Effector memory CD8-positive, alpha-beta T cell (primary cell): ENCODE data around the gene XYLB.

Experiments
- ATAC-seq: fragments of 150-1000 bp; cut with Tn5 transposase; replicated peaks from 2 replicates; pipeline ENCODE4 v1.10.0; 2021; ENCODE audit warnings: mild to moderate bottlenecking, moderate library complexity
- DNase-seq, 3 experiments: peaks; one replicate each; pipeline ENCODE4 v3.0.0; 2021
- H3K27ac Mint-ChIP-seq, 2 donors: one replicate each; pipeline ENCODE4 v1.8.0; 2022; ENCODE audit warnings: mild to moderate bottlenecking in 2 of 2, mixed read lengths in 2 of 2, moderate library complexity in 2 of 2
- H3K27me3 Mint-ChIP-seq, 2 donors: one replicate each; pipeline ENCODE4 v1.8.0; 2022; ENCODE audit warnings: mixed read lengths in 2 of 2
- H3K36me3 Mint-ChIP-seq: one replicate; pipeline ENCODE4 v1.8.0; 2022; ENCODE audit warnings: mild to moderate bottlenecking, moderate library complexity, mixed read lengths; ENCODE audit not compliant: insufficient read depth
- H3K4me1 Mint-ChIP-seq, 2 donors: one replicate each; pipeline ENCODE4 v1.8.0; 2022; ENCODE audit warnings: low read depth in 2 of 2, mixed read lengths in 2 of 2
- H3K4me3 Mint-ChIP-seq, 2 donors: one replicate each; pipeline ENCODE4 v1.8.0; 2022; ENCODE audit warnings: mild to moderate bottlenecking in 2 of 2, mixed read lengths in 2 of 2, moderate library complexity in 2 of 2
- H3K9me3 Mint-ChIP-seq, 2 donors: one replicate each; pipeline ENCODE4 v1.8.0; 2022; ENCODE audit warnings: mixed read lengths in 2 of 2

Gene XYLB

DNA sequence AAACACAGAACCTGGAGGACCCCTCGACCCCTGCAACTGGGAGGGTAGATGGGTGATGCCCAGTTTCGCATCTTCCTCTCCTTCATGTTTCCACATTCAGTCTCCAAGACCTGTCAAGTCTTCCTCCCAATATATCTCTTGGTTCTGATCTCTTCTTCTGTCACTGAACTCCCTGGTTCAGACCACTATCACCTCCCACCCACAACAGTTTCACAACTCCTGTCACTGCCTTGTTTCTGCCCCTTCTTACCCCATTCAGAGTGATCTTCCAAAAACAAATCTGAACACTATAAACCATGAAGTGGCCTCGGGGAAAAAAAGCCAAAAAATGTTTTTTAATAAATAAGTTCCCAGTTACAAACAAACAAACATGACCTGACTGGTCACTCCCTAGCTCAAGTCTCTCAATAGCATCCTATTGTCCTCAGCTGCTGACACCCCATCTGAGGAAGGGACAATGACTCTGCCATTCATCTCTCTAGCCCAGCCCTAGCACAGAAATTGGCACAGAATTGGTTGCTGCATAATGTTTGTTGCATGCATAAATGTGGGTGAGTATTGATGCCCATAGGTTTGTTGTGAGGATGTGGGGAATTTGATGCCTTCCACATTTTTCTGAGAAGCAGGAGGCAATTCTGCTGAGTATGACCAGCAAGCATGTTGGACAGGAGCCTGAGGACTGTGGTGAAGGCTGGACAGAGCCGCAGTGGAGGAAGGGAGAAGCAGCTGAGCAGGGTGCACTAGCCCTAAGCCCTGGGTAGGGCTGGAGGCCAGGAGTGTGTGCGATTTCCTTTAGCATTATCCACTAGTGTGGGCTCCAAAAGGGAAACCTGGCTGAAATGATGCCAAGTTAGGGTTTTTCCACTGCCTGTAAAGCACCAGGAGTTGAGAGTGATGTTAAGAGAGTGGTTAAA lies 12.2 kb upstream of the XYLB start:
- H3K4me1 Mint-ChIP-seq, result no peaks in the 10 kb centered on the region
- H3K4me3 Mint-ChIP-seq, result no peak overlapping the region
- H3K36me3 Mint-ChIP-seq, result no peaks in the 10 kb centered on the region
- ATAC-seq (no peak), DNase-seq (no peak)
- H3K27ac Mint-ChIP-seq, result peak overlapping the region in 1 of 2 donors; percentile 6
- H3K27me3 Mint-ChIP-seq, result peaks cover 21 to 22% of the 10 kb centered on the region in 2 donors
- H3K9me3 Mint-ChIP-seq, result no peaks in the 10 kb centered on the region

DNA sequence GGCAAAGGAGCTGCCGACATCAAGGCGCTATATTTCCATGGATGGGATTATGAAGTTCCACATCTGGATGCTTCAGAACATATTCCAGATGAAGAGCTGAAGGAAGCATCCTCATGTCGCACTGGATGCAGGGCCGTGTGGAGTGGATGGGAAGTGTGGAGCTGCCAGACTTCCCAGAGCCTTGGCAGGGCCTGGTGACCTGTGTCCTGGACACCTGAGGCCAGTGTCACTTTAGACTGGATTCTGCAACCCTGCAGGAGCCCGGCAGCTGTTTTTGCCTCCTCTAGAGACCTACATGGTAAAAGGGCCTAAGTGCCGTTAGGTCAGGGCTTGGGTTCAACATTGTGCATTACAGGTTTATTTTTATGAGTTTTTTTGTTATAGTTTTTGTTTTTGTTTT lies 11.3 kb upstream of the XYLB start:
- ATAC-seq, result no peak
- H3K4me3 Mint-ChIP-seq, result no peak overlapping the region
- no peaks in the 10 kb centered on the region for H3K4me1 Mint-ChIP-seq

DNA sequence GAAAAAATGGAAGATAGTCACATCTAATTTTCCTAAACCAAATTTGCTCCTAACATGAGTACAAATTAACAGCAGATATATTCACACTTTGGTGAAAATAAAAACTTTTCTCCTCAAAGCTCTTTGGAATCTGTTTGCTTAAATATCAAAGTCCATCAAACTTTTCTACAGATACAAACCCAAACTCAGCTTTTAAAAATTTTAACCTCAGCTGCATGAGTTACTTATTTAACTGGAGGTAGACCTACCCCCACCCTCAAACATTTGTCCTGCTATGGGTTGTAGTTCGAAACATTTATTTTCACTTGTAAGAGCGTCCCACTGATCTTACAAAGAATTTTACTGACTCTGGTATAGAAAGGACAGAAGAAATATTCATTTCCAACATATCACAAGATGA lies 8.9 kb upstream of the XYLB start:
- H3K4me1 Mint-ChIP-seq, result no peaks in the 10 kb centered on the region

More for the DNA sequence above, 11.3 kb upstream of the XYLB start:
- DNase-seq, result no peak
- no peak overlapping the region for H3K27ac Mint-ChIP-seq
- no peaks in the 10 kb centered on the region for H3K9me3 Mint-ChIP-seq
- H3K27me3 Mint-ChIP-seq, result peaks cover 21 to 25% of the 10 kb centered on the region in 2 donors
- H3K36me3 Mint-ChIP-seq, result no peaks in the 10 kb centered on the region

DNA sequence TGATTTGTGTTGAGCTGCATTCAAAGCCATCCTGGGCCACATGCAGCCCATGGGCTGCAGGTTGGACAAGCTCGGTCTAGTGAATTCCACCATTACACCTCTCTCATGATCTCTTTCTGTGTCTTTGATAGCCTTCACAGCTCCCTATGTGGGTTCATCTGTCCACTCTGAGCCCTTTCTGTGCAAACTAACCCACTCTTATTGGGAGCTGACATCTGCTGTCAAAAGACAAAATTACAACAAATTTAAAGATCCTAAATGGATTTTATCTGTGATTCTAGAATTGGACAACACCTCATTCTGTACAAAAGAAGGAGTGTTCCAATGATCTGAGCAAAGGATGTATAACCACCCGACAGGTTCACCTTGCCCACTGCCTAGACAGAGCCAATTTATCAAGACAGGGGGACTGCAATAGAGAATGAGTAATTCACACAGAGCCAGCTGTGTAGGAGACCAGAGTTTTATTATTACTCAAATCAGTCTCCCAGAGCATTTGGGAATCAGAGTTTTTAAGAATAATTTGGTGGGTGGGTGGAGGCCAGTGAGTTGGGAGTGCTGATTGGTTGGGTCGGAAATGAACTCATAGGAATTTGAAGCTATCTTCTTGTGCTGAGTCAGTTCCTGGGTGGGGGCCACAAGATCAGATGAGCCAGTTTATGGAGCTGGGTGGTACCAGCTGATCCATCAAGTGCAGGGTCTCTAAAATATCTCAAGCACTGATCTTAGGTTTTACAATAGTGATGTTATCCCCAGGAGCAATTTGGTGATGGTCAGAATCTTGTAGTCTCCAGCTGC lies 2.6 kb upstream of the XYLB start:
- ATAC-seq, result no peak
- no peak overlapping the region for H3K4me3 Mint-ChIP-seq

More for the DNA sequence above, 8.9 kb upstream of the XYLB start:
- Mint-ChIP-seq H3K27me3 (peaks cover 14 to 17% of the 10 kb centered on the region in 2 donors), H3K4me3 (no peak overlapping the region), H3K27ac (no peak overlapping the region), H3K9me3 (no peaks in the 10 kb centered on the region), H3K36me3 (no peaks in the 10 kb centered on the region)
- no peak for DNase-seq
- no peak for ATAC-seq

DNA sequence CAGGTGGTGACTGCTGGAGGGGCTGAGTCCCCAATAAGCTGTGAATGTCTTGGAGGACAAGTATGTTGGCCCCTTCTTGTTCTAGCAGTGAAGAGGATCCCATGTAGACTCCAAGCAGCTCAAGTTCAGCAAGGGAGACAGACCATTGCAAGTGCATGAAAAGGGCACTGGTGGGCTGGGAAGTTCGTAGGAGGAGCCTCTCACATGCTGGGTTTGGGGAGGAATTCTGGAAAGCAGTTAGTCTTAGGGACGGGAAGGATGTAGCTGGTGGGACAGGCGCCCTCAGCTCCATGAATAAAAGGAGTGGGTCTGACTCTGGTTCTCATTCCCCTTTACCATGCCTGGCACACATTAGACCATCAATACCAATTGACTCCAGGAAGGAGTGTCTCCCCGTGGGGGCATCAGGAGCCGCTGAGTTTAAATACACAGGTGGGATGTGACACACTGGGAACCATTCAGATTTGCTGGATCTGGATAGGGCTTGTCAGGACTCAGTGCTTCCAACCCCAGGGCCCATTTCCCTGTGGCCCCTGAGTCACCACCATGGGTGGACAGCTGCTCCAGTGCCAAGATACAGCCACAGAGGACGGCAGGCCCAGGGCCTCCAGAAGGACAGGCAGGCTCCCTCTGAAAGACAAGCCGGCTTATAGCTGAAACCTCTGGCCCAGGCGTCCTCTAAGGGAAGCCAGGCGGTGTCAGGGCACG lies 552 bp upstream of the XYLB start:
- H3K27me3 Mint-ChIP-seq, result no peaks in the 10 kb centered on the region
- peak overlapping the region; percentile 74 to 78 for H3K4me3 Mint-ChIP-seq
- H3K9me3 Mint-ChIP-seq, result no peaks in the 10 kb centered on the region
- DNase-seq (no peak), ATAC-seq (no peak)
- H3K36me3 Mint-ChIP-seq, result peaks cover 2% of the 10 kb centered on the region
- H3K27ac Mint-ChIP-seq, result peak overlapping the region in 1 of 2 donors; percentile 49
- H3K4me1 Mint-ChIP-seq, result no peaks in the 10 kb centered on the region

More for the DNA sequence above, 2.6 kb upstream of the XYLB start:
- Mint-ChIP-seq H3K36me3 (peaks cover 2% of the 10 kb centered on the region), H3K27ac (no peak overlapping the region), H3K27me3 (peaks cover 0 to 5% of the 10 kb centered on the region in 2 donors), H3K9me3 (no peaks in the 10 kb centered on the region), H3K4me1 (no peaks in the 10 kb centered on the region)
- no peak for DNase-seq

DNA sequence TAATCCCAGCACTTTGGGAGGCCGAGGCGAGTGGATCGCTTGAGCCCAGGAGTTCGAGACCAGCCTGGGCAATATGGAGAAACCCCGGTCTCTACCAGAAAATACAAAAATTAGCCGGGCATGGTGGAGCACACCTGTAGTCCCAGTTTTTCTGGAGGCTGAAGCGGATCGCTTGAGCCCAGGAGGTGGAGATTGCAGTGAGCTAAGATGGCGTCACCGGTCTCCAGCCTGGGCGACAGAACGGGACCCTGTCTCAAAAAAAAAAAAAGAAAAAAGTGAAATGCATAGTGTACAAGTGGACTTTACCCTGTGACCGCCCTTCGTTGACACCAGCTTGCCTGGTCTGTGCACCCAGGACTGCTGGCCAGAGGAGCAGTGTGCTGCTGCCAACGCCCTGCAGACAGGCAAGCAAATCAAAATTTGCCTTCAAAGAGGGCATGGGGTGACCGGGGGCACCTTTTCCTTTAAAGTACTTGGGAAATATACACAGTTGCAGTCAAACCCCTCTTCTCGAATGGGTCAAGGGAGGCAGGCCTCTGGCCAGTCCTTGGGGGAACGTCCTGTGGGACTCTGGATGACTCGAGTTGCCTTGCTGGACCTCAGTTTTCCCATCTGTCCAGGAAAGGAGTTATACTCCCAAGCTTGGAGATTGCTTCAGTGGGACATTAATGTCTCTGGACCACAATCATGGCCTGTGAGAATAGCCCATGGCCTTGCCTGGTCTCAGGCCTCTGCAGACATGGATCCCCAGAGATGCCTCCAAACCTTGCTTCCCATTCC lies 1.0 kb downstream of the XYLB start:
- H3K4me3 Mint-ChIP-seq, result peak overlapping the region; percentile 69 to 78
- no peak overlapping the region for H3K27ac Mint-ChIP-seq
- H3K9me3 Mint-ChIP-seq, result no peaks in the 10 kb centered on the region
- no peaks in the 10 kb centered on the region for H3K27me3 Mint-ChIP-seq
- no peak for DNase-seq
- ATAC-seq, result no peak
- peaks cover 4% of the 10 kb centered on the region for H3K36me3 Mint-ChIP-seq
- H3K4me1 Mint-ChIP-seq, result no peaks in the 10 kb centered on the region

DNA sequence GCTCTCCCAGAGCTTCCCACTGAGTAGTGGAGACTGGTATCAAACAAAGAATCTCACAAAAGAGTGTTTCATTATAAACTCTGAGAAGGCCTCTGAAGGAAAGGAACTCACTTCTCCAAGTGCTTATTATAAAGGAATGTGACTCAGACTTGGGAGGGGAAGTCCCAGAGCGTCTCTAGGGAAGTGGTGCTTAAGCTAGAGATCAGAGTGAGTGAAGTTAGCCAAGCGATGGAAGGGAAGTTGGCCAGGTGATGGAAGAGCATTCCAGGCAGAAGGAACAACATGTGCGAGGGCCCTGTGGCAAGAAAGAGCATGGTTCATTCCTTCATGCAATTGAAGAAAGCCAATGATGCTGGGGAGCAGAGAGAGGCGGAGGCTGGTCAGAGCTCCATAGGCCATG lies 2.3 kb downstream of the XYLB start:
- Mint-ChIP-seq H3K36me3 (peaks cover 5% of the 10 kb centered on the region), H3K27ac (no peak overlapping the region), H3K9me3 (no peaks in the 10 kb centered on the region), H3K4me3 (no peak overlapping the region), H3K4me1 (no peaks in the 10 kb centered on the region), H3K27me3 (no peaks in the 10 kb centered on the region)
- ATAC-seq (no peak), DNase-seq (no peak)

DNA sequence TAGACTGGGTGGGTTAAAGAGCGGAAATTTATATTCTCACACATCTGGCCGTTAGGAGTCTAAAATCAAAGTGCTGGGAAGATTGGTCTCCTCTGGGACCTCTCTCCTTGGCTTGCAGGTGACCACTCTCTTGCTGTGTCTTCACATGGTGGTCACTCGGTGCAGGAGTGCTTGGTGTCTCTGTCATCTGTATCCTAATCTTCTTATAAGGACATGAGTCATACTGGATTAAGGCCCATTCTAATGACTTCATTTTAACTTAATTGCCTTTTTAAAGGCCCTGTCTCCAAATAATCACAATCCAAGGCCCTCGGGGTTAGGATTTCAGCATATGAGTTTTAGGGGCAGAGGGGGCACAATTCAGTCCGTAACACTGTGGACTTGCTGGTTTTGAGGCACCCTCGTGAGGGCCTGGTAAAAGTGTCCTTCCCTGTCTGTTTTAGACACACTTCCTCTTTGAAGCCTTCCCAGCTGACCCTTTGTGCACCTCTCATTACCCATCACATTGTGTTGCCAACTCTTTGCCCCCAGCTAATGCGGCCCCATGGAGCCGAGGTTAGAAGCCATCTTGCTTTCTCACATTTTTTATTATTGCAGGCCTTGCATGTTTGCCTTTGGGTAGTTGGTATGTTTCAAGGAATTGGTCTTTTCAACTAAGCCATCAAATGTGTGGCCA lies 3.2 kb downstream of the XYLB start:
- Mint-ChIP-seq H3K36me3 (peaks cover 5% of the 10 kb centered on the region), H3K4me3 (no peak overlapping the region), H3K4me1 (no peaks in the 10 kb centered on the region), H3K27me3 (no peaks in the 10 kb centered on the region), H3K9me3 (no peaks in the 10 kb centered on the region), H3K27ac (no peak overlapping the region)
- no peak for DNase-seq
- ATAC-seq, result no peak

DNA sequence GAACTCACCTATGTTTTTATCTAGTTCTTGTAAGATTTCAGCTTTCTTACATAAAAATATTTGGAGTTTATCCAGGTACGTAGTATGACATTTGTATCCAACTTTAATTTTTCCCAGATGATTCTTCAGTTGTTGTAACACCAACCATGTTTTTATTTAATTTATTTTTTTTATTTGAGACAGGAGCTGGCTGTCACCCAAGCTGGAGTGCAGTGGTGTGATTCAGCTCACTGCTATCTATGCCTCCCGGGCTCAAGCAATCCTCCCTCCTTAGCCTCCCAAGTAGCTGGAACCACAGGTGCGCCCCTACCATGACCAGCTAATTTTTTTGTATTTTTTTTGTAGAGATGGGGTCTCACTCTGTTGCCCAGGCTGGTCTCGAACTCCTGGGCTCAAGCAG lies 6.6 kb downstream of the XYLB start:
- Mint-ChIP-seq H3K4me3 (no peak overlapping the region), H3K36me3 (peaks cover 2% of the 10 kb centered on the region), H3K27me3 (no peaks in the 10 kb centered on the region), H3K9me3 (no peaks in the 10 kb centered on the region), H3K4me1 (no peaks in the 10 kb centered on the region), H3K27ac (no peak overlapping the region)
- DNase-seq (no peak), ATAC-seq (no peak)

DNA sequence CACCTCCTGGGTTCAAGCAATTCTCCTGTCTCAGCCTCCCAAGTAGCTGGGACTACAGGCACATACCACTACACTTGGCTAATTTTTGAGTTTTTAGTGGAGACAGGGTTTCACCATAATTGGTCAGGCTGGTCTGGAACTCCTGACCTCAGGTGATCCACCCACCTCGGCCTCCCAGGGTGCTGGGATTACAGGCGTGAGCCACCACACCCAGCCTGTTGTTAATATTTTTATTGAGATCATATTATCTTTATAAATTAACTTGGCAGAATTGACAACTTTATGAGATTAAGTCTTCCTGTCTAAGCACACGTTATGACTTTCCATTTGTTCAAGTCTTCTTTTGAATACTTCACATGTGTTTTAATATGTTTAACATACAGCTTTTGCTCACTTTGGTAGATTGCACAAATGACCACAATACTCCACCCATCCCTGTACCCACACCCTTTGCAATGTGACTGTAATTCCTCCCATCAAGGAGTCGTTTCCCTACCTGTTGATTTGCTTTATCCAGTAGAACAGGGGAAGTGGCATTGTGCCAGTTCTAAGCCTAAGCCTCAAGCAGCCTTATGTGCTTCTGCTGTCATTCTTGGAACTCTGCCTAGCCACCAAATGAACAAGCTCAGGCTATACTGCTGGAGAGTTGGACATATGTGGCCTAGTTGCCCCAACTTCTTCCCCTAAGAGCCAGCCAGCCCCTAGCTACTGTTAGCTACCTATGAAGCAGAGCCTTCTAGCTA lies 8.2 kb downstream of the XYLB start:
- no peak for ATAC-seq
- Mint-ChIP-seq H3K36me3 (peaks cover 2% of the 10 kb centered on the region), H3K4me1 (no peaks in the 10 kb centered on the region), H3K9me3 (no peaks in the 10 kb centered on the region), H3K27ac (no peak overlapping the region), H3K4me3 (no peak overlapping the region), H3K27me3 (no peaks in the 10 kb centered on the region)
- no peak for DNase-seq

DNA sequence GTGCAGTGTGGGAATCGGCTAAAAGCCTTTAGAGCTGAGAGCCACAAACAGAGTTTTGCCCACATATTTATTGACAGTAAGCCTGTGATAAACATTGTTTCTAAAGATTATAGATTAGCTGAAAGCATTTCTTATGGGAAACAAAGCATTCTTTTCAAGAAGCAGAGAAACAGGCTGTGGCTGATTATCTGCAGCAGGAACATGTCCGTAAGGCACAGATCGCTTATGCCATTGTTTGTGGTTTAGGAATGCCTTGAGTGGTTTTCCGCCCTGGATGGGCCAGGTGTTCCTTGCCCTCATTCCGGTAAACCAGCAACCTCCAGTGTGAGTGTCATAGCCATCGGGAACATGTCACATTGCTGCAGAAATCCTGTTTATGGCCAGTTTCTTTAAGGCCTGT lies 12.5 kb downstream of the XYLB start:
- DNase-seq (no peak), ATAC-seq (no peak)
- no peaks in the 10 kb centered on the region for H3K9me3 Mint-ChIP-seq
- no peak overlapping the region for H3K27ac Mint-ChIP-seq
- H3K4me1 Mint-ChIP-seq, result peaks cover 2 to 3% of the 10 kb centered on the region in 2 donors
- H3K27me3 Mint-ChIP-seq, result no peaks in the 10 kb centered on the region
- no peaks in the 10 kb centered on the region for H3K36me3 Mint-ChIP-seq
- H3K4me3 Mint-ChIP-seq, result no peak overlapping the region

DNA sequence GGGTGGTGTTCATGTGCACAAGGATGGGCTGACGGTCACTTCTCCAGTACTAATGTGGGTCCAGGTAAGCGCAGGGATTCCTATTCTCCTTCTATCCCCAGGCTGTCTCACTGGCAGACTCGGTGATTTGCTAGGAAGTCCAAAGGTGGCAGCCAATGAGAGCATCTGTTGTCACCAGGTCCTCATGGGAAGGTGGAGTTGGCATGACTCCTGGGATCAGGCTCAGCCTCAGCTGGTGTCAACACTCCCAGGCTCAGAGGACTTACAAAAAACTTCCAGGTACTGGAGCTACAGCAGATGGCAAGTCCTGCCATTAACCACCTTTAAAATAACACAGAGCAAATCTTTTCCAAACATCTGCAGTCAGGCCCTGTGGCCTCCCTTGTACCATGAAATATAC lies 13.8 kb downstream of the XYLB start:
- peaks cover 10 to 12% of the 10 kb centered on the region in 2 donors for H3K4me1 Mint-ChIP-seq
- no peak for ATAC-seq
- H3K27me3 Mint-ChIP-seq, result no peaks in the 10 kb centered on the region
- DNase-seq, result no peak
- H3K4me3 Mint-ChIP-seq, result no peak overlapping the region
- no peaks in the 10 kb centered on the region for H3K36me3 Mint-ChIP-seq
- H3K9me3 Mint-ChIP-seq, result no peaks in the 10 kb centered on the region
- peak overlapping the region in 1 of 2 donors; percentile 7 for H3K27ac Mint-ChIP-seq
